CD4-positive, alpha-beta T cell treated with Interleukin-4 for 1 hour (primary cell): ENCODE measurements around the gene GAPT.

Experiments used
- DNase-seq, 2 donors: peaks; one replicate each; pipeline ENCODE4 v3.0.0-alpha.2; 2020 to 2022

Gene GAPT

DNA sequence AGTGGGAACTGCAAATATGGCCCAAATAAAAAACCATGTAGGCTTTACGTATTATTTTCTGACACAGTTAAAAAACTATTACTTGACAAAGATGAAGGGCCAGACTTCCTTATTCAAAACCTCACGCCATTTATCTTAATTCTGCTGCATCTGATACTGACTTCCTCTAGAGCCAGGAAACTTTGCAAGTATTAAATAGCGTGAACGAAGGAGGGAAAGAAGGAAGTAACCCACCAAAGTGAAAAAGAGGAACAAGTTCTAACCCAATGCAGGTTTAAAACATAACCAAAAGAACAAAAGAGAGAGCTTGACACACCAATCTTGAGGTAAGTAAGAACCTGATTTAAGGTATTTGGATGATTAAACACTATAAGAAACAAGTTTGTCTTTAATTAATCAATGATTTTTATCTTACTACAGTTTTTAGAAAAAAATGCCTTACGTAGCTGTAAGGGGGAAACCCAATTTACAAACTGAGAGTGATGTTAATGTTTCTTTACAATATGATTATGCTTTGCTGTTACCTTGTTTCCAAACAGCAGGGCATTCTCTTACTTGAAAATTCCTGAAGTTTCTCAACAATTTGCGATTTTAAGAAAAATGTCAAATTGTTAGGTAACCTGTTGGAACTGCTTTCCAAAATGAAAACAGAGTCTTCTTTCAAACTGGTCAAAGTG, at the start of gene GAPT:
Gene GAPT (plus strand): TSS at position 220 of the 677 bp plus-strand sequence. CDS start 3,102 bp downstream, outside the sequence.
- DNase-seq, result peak in 1 of 2 donors; percentile 5

DNA sequence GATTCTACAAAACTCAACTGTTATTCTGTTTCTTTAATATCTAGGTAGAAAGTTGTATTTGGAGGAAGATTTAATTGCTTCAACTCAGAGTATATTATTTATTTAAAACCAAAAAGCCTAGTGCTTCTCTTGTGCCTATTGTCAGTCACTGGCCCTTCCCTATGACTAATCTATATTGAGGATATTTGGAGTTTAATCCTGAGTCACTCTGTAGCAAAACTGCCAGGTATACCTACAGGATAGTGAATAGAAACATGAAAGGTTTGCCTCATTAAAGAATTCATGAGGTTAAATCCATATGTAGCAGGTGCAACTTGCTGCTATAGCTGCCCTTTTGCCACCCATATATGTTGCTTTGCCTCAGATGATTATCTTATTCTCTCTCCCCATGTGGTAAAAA, 46.4 kb upstream of the GAPT start:
- DNase-seq, result no peak

DNA sequence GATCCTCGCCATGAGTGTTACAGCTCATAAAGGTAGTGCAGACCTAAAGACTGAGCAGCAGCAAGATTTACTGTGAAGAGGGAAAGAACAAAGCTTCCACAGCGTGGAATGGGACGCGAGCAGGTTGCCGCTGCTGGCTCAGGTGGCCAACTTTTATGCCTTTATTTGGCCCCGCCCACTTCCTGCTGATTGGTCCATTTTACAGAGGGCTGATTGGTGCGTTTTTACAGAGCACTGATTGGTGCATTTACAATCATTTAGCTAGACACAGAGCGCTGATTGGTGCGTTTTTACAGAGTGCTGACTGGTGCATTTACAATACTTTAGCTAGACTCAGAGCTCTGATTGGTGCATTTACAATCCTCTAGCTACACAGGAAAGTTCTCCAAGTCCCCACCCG, 45.2 kb upstream of the GAPT start:
- no peak for DNase-seq

DNA sequence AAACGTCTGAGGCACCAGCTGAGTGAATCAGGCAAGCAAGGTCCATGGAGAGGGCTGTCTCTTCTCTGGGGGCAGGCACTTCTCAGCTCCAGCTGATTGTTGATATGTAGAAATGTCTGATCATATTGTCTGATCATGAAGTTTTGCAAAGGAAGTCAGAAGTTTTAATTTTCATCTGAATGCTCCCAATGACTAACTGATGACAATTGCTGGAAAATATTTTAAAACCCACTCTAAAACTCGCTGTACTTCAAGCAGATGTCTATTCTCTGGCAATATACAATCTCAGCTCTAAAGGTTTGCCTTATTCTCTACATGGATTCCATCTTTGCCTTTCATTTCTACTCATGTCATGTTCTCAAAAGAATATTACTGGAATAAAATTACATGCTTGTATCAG, 44.0 kb upstream of the GAPT start:
- DNase-seq, result no peak

DNA sequence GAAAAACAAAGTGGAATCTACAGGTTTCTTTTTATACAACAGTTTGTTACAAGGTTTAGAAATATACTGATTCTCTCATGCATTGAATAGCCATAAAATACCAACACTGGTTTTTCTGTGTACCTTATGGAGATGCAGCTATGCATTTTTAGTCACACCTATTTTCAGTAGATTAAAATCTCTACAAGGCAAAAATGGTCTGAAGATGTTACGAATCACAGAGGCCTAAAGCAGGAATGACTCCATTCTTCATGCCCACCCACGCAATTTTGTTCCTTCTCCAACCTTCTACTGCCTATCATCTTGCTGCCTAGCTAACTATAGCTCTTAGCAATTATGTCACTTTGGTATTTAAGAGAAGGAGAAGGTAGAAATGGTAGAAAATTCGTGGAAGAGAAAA, 41.2 kb upstream of the GAPT start:
- DNase-seq, result no peak

DNA sequence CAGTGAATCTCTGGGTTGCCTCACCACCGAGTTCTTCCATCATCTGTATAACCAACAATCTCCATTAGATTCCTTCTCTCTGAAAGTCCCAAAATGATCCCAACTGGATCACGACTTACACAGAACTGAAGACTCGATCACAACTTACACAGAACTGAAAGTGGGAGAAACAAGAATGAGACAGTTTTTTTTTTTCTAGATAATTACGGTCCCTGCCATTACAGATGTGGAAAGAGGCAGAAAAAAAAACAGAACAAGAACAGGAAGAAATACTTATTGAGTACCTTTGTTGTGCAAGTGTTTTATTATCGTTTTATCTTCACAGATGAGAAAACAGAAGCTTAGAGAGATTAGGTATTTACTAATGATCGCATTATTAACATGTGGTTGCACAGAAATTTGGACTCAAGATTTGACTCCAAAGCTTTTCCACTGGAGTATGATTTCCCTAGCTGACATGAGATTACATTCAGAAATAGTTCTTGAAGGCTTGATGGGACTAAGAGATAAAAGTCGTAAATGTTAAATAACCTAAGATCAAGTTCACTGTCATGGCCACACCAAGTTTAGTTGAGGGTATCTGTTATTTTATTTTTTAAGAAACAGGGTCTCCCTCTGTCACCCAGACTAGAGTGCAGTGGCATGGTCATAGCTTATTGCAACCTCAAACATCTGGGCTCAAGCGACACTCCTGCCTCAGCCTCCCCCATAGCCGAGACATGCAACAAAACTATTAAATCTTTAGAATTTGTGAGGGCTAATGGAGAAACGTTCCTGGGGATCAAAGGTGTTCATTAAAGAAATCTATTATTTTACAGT, 40.2 kb upstream of the GAPT start:
- no peak for DNase-seq

DNA sequence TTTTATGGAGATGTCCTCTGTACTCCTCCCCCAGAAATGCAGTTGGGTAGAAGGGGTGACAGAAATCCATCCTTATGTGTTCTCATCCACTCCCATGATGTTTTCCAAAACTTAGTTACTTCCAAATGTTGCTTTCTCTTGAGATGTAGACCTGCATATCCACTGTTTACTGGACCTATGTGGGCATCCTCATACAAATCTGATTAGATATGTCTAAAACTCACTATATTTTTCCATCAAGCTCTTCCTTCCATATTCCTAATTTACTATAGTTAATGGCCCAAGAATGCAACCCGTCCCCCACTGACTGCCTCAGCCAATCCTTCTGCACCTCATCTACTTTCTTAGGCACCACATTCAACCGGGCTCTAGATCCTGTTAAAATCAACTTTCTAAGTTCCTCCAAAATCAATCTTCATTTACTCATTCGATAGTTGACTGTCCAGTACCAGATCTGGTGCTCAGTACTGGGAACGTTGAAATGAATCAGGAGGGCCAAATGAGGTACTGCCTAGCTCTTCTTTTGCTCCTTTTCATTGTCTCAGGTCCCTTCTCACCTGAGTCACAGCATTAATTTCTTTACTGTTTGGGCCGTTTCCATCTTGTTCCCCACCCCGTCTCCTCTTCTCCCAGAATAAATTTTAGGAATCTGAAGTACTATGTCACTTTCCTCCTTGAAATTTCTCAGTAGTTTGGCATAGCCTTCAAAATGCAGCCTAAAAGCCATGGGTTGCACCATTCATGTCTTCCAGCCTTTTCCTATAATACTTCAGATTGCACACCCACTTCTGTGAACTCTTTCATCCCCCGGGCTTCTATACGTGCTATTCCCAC, 39.3 kb upstream of the GAPT start:
- DNase-seq, result no peak

DNA sequence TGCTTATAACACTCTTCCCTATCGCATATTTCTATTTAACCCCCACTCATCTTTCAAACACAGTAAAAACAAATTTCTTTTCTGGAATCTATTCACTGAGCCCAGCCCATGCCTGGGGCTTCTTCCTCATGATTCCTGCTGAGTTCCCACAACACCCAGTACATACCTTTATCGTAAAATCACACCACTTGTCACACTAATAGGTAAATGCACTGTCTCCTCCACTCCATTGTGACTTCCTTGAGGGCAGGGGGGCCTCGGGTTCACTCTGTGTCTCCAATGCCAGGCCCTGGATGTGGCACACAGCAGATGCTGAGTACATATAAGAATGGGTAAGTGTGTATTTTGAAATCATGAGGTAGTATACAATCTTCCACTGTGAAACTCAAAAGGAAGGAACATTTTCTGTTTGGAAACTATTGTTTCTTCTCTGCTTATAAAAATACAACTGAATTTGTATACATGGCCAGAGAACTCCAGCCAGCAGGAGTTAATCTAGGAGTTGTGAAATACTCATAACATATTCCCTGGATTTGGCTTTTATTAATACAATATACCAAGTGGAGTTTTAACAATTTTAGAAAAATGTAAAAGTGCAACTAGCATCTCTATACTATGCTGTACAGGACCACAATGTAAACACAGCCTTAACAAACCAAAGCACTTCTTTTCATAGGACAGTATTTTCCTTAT, 38.5 kb upstream of the GAPT start:
- no peak for DNase-seq

DNA sequence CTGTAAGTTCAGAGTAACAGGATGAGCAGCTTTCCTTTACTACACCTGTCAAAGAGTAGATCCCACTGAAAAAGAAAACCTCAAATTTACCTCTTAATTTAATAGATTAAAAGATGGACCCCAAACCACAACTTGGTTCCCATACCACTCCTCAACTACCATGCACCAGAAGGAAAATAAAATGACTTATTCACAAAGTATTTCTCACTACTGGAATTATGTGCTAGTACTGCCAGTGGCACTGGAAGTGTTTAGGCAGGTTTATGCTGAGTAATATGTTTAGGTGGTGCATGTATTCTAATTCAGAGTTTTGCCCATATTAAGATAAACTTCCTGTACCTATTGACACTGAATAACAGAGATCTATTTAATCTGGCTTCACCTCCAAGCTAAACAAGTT, 37.9 kb upstream of the GAPT start:
- DNase-seq, result no peak

DNA sequence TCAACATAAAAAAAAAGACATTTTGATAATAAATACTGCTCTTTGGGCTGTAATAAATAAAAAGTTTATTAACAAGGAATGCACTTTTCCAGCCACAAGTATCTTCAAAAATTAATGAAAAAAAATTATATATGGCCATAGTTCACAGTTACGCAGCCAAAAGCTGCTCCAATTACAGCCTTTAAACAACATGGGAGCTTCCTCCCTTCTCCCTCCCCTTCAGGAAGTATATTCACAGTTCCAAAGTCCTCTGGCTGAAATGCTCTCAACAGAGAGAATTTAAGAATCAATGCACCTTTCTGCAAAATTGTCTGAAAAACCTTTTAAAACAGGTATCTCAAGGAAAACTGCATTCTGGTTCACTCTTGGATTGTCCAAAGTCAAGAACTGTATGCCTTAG, 37.2 kb upstream of the GAPT start:
- no peak for DNase-seq

DNA sequence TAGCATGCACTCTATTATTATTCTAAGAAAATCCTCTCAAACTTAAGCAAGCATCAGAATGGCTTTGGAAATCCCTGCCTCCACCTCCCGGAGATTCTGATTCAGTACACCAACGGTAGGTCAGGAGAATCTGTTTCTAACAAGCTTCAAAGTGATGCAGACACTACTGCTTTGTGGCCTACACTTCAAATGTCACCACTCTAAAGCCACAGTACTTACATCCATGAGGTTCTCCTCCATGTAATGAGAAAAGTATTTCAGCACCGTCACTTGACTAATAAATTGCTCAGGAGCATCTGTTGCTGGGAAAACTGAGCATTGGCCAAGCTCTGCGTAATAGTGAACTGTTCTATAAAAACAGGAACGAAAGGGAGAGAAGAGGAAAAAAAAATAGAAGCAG, 36.2 kb upstream of the GAPT start:
- DNase-seq, result no peak

DNA sequence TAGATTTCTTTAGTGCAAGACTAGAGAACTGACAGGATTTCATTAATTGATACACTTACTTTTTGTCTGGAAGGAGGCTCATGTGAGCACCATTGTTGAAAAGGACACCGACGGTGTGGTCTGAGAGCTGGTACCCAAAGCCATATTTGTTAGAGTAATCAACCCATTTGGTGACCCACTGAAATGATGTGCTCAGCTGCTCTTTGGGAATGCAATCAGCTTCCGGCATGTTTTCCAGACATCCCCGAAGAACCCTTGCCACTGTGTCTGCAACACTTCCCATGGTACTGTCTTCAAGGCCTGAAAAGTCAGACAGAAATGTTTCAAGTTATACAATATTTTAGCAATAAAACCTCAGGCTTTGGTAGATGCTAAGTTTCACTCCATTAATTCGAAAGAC, 35.8 kb upstream of the GAPT start:
- no peak for DNase-seq

DNA sequence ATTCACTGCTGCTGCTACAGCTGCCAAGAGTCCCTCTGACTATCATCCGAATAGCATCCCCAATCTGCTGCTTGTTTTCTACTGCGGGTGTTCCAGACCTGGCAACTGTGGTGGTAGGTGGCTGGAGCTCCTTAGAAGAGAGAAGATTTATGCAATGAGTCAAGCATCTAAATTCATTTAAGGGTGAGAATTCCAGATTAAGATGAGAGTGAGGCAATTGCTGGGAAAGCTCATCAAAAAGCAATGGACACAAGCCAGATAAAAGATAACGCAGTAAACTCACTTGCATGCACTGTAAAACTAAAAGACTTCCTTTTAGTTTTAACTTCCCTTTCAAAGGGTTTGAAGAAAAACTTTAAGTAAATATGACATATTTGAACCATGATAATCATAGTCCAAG, 35.2 kb upstream of the GAPT start:
- no peak for DNase-seq

DNA sequence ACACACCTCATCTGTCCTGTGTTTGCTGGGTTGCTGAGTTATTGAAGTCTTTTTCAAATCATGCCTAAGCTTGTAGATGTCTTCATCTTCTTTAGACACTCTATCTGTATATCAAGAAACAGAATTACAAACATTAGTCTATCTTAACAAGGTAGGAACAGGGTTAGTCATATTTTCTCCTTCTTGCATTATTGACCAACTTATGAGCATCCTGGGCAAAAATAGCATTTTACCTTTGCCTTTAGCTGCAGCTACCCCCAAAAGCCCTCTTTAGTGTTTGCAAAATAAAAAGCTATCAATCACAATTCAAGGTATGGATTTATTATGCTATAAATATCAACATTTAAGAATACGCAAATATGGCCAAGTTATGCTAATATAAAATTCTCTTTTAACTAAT, 34.7 kb upstream of the GAPT start:
- DNase-seq, result no peak

DNA sequence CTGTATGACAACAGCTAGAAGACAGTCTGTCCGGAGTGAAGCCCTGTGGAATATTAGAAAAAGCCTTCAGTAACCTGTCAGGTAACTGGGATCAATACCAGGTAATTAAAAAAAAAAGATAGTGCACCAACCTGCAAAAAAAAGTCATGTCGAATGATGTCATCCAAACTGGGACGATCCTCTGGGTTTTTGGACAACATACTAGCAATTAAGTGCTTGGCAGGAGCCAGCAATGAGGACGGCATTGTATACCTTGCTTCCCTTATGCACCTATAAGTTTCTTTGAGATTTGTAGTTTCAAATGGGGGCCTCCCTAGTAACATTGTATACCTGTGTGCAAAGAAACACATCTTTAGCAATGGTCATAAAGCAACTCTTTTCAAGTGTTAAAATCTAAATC, 34.2 kb upstream of the GAPT start:
- DNase-seq, result no peak

DNA sequence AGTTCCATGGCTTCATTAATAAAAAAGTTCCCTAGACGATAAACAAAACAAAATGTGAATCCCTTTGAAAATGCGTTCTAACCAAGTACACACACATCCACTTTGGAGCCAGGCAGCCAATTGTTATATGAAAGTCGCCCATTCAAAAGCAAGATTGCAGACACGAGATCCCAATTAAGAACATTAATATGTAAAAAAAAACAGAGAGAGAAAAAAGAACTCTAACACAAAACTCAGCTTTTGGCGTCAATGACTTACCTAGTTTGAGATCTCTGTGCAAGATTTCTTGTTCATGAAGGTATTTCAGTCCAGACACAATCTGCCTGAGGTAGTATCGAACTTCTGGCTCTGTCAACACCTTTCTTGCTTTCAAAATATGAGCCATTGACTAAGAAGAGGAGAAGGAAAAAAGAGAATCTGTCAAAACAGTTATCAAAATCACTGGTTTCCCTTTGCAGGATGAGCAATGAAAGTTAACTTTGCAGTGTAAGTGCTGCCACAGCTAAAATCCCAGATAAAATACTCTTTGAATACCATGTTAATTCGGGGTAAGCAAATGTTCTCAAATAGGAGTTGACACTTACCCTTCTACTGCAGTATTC, 33.0 kb upstream of the GAPT start:
- no peak for DNase-seq

DNA sequence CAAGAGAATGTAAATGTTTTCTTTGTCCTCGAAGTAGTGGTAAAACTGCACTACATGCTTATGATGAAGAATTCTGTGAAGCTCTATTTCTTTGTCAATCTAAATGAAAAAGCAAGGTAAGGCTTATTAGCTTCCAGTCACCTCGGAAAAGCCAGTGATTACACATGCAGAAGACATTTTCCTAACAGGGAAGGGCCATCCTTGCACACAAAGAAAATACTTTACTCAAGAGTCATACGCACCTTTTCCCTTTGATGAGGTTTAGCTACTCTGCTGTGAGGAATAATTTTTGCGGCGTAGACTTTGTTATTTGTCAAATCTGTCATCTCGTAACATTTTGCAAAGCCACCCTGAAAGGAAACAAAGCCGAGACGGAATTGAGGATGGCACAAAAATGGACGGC, 32.5 kb upstream of the GAPT start:
- DNase-seq, result no peak

DNA sequence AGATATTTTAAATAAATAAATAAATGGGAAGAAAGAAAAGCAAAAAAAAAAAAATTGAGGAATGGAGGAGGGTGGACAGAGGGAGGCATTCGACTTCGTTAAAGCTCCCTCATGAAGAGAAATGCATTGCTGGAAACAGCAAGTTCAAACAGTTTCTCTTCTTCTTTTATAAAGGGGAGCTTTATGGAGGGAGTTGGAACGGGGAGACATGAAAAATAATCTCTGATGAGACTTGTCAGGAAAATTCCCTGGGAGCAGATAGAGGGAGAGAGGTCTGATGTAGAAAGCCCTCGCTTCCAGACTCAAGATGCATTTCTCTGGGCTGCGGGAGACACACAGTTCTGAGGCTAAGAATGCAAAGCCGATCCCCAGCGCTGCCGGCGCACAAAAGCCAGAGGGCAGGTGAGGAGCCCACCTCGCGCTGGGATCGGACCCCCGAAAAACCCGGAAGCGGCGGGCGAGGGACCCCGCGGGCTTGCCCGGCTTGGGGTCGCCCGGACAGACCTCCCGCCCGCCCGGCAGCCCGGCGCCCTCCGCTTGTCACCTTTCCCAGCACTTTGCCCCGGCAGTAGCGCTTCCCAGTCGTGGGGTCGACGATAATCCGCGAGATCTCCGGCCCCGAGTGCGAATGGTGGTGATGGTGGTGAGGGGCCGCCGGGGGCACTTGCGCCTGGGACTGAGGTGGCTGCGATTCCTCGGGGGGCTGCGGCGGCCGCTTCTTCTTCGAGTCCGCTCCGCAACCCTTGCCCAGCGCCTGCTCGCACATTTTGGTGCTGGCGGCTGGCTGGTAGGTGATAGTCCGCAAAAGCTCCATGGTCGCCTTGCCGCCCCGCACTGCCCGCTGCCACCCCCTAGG, 31.9 kb upstream of the GAPT start:
- peak in 1 of 2 donors; percentile 20 for DNase-seq

DNA sequence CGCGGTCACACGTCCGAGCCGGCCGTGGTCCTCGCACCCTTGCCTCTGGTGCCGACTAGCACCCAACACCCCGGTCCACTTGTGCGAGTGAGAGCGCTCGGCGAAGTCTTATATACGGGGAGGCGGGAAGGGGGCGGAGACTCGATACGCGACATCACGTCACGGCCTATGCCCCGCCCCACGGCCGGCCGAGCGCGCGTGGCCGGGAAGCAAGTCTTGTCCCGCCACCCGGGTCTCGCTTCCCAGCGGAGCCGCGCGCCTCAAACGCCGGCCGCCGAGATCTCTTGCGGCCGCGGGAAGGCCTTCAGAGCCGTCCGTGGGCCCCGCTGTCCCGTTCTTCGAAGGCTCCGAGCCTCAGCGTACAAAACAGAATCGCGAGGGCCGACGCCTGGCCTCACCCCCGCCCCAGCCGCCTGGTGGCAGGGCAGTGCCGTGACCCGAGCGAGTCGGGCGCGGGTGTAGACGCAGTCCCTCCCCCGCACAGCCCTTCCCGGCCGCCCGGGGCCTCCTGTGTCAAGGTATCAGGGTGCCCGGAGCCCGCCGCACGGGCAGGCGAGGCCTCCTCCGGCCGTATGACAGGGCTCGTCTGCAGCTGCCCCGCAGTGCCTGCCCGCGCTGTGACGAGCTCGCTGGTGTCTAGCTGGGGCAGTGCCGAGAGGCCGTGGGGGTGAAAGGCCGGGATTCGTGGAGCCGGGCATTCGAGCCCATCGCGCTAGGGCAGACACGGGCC, 31.1 kb upstream of the GAPT start, which contains the start of gene PLK2:
Gene PLK2 (minus strand): TSS at position 85 of the 730 bp plus-strand sequence. CDS start 127 bp downstream, outside the sequence.
- DNase-seq, result peak; percentile 92

DNA sequence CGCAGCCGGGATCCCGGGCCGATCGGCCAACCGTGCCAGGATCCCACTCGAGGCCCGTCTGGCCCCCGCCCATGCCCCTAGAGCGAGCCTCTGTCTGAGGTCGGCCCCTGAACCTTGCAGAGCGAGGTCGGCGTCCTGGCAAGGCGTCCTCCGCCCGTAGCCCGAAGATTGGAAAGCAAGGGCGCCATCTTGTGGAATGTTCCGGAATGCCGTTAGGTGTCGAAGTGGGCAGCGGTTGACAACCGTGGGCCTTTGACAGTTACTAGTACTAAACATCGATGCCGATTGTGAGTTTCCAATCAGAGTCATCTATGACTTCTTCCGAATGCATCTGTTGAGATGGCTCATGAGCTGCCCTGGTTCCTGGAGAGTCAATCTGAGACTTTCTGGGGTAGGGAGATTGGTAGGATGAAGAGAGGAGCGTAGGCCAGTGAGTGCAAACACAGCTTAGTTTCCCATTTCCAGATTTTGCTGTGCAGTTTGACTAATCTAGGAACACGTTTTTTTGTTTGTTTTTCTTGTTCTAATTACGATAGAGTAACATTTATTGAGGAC, 30.4 kb upstream of the GAPT start:
- DNase-seq, result peak; percentile 89 to 91
